GM21786 (cell line): ENCODE data around the gene GRB14.
"Not testable (repeated sequence)": the region's sequence is repeated elsewhere in the genome, so short reads cannot be mapped to it uniquely, and the experiment has no call there.

Experiments
- ATAC-seq: cut with Tn5 transposase; IDR thresholded peaks from one replicate; pipeline ENCODE4 v1.9.1; 2021; ENCODE audit not compliant: unreplicated experiment

The GRB14 gene

GRCh38 chr2:164504253-164504652 is 117.0 kb downstream of the GRB14 start:
- no peak for ATAC-seq

GRCh38 chr2:164498836-164499235 is 122.4 kb downstream of the GRB14 start:
- no peak for ATAC-seq

- no peak for ATAC-seq
Measured at GRCh38 chr2:164496881-164497280, 124.4 kb downstream of the GRB14 start.

GRCh38 chr2:164496421-164496820 is 124.9 kb downstream of the GRB14 start:
- ATAC-seq, result no peak

- no peak for ATAC-seq
Measured at GRCh38 chr2:164495491-164496223, 125.6 kb downstream of the GRB14 start.

GRCh38 chr2:164485541-164485940 is 135.7 kb downstream of the GRB14 start:
- ATAC-seq, result no peak

- ATAC-seq, result no peak
Measured at GRCh38 chr2:164479460-164479859, 141.8 kb downstream of the GRB14 start.

- no peak for ATAC-seq
Measured at GRCh38 chr2:164478205-164478604, 143.1 kb downstream of the GRB14 start.

GRCh38 chr2:164474873-164475272 is 146.4 kb downstream of the GRB14 start:
- ATAC-seq, result no peak

- no peak for ATAC-seq
Measured at GRCh38 chr2:164473021-164473420, 148.3 kb downstream of the GRB14 start.

- ATAC-seq, result not testable (repeated sequence)
Measured at GRCh38 chr2:164465047-164465446, 156.2 kb downstream of the GRB14 start.

GRCh38 chr2:164464376-164464775 is 156.9 kb downstream of the GRB14 start:
- no peak for ATAC-seq

- ATAC-seq, result no peak
Measured at GRCh38 chr2:164458792-164459191, 162.5 kb downstream of the GRB14 start.

GRCh38 chr2:164457271-164457670 is 164.0 kb downstream of the GRB14 start:
- no peak for ATAC-seq

GRCh38 chr2:164456619-164457018 is 164.7 kb downstream of the GRB14 start:
- no peak for ATAC-seq

- no peak for ATAC-seq
Measured at GRCh38 chr2:164453656-164454305, 167.5 kb downstream of the GRB14 start.

- ATAC-seq, result no peak
Measured at GRCh38 chr2:164450278-164450677, 171.0 kb downstream of the GRB14 start.

GRCh38 chr2:164449706-164450105 is 171.6 kb downstream of the GRB14 start:
- no peak for ATAC-seq

GRCh38 chr2:164447660-164448059 is 173.6 kb downstream of the GRB14 start:
- no peak for ATAC-seq
